DOHH2 (cell line): Measurements from ENCODE around the gene WNK1.

Source experiments
- H3F3A ChIP-seq: fragments of 200-600 bp; sonication (generic), shearing (Covaris generic); 2 replicates; pipeline ENCODE4 v1.6.0; 2016; ENCODE audit warnings: antibody characterized with exemption, mild to moderate bottlenecking; ENCODE audit not compliant: control insufficient read depth, insufficient read depth
- H3K27ac ChIP-seq: fragments of 200-600 bp; sonication (generic); 2 replicates; pipeline ENCODE4 v1.5.1; 2014; ENCODE audit warnings: low read depth, mild to moderate bottlenecking, low read length, moderate library complexity
- H3K27me3 ChIP-seq: fragments of 200-600 bp; sonication (generic); 2 replicates; pipeline ENCODE4 v1.6.1; 2014; ENCODE audit warnings: mild to moderate bottlenecking, low read length, mixed read lengths; ENCODE audit not compliant: control insufficient read depth
- H3K36me3 ChIP-seq: fragments of 200-600 bp; sonication (generic); 2 replicates; pipeline ENCODE4 v1.6.1; 2014; ENCODE audit warnings: mild to moderate bottlenecking, low read length, moderate library complexity, mixed read lengths; ENCODE audit not compliant: control insufficient read depth
- H3K4me1 ChIP-seq: fragments of 200-600 bp; sonication (generic); 2 replicates; pipeline ENCODE4 v1.6.1; 2014; ENCODE audit warnings: mild to moderate bottlenecking, low read length, mixed read lengths; ENCODE audit not compliant: control insufficient read depth
- H3K4me2 ChIP-seq: fragments of 200-600 bp; sonication (generic); 2 replicates; pipeline ENCODE4 v1.6.0; 2014; ENCODE audit warnings: mild to moderate bottlenecking, low read length, moderate library complexity
- H3K4me3 ChIP-seq: fragments of 200-600 bp; sonication (generic); 2 replicates; pipeline ENCODE4 v1.5.1; 2014; ENCODE audit warnings: mild to moderate bottlenecking, low read length, mixed read lengths
- H3K79me2 ChIP-seq: fragments of 200-600 bp; sonication (generic); 2 replicates; pipeline ENCODE4 v1.6.1; 2014; ENCODE audit warnings: mild to moderate bottlenecking, low read length, mixed read lengths; ENCODE audit not compliant: control insufficient read depth
- H3K9me2 ChIP-seq: fragments of 200-600 bp; sonication (generic); replicated peaks from 2 replicates; pipeline ENCODE4 v1.6.1; 2014; ENCODE audit warnings: mild to moderate bottlenecking, low read length, mixed read lengths; ENCODE audit not compliant: control insufficient read depth
- H3K9me3 ChIP-seq: fragments of 200-600 bp; sonication (generic); 2 replicates; pipeline ENCODE4 v1.6.1; 2014; ENCODE audit warnings: antibody characterized with exemption, low read length, mixed read lengths; ENCODE audit not compliant: control insufficient read depth, insufficient read depth
- H4K20me1 ChIP-seq: fragments of 200-600 bp; sonication (generic); 2 replicates; pipeline ENCODE4 v1.6.0; 2014; ENCODE audit warnings: low read depth, mild to moderate bottlenecking, antibody characterized with exemption, low read length, moderate library complexity; ENCODE audit not compliant: control insufficient read depth, insufficient read depth
- CTCF ChIP-seq: fragments of 200-600 bp; sonication (generic); IDR thresholded peaks from one replicate; pipeline ENCODE4 v1.5.1; 2014; ENCODE audit warnings: antibody characterized with exemption, mild to moderate bottlenecking, low read depth, low read length; ENCODE audit not compliant: poor library complexity, severe bottlenecking
- EZH2phosphoT487 ChIP-seq: fragments of 200-600 bp; sonication (generic); IDR thresholded peaks from 2 replicates; pipeline ENCODE4 v1.6.1; 2017; ENCODE audit warnings: borderline replicate concordance, mild to moderate bottlenecking, antibody characterized with exemption, low read length, moderate library complexity, mixed read lengths

WNK1 gene

DNA sequence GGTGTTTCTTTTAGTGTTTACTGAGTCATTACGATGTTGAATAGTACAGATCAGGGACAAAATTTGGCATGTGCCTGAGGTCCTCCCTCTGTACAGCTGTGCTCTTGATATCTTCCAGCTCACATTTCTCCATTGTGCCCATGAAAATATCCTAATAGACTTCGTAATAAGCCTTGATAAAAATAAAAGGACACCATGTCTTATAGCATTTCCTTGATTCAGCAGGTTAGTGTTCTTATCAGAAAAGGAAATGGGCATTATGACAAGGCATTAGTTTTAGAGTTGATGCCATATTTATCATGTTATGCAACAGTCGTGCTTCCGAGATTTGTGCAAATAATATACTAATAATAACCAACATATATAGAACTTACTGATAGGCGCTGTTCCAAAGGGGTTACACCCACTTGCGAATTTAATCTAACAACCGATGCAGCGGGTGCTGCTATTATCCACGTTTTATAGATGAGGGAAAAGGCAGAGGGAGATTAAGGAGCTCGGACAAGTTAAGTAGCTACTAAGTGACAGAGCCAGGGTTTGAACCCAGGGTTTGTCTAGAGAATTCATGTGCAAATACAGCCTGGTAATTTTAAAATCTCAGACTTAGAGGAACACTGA, 15.1 kb upstream of the WNK1 start:
- H3K4me2 ChIP-seq = no peak overlapping the region
- no peaks in the 10 kb centered on the region for H3K4me1 ChIP-seq
- H3K79me2 ChIP-seq = no peaks in the 10 kb centered on the region
- no peaks in the 10 kb centered on the region for H3K9me2 ChIP-seq
- H3K36me3 ChIP-seq = no peaks in the 10 kb centered on the region
- H3K9me3 ChIP-seq = no peaks in the 10 kb centered on the region
- H3K4me3 ChIP-seq = no peak overlapping the region
- no peaks in the 10 kb centered on the region for H3K27me3 ChIP-seq
- no peaks in the 10 kb centered on the region for H3F3A ChIP-seq
- no peak overlapping the region for H3K27ac ChIP-seq
- TF ChIP-seq EZH2phosphoT487 (no peak), CTCF (no peak)
- no peaks in the 10 kb centered on the region for H4K20me1 ChIP-seq

- H3K27ac ChIP-seq = no peak overlapping the region
- H4K20me1 ChIP-seq = no peaks in the 10 kb centered on the region
- no peaks in the 10 kb centered on the region for H3K27me3 ChIP-seq
- TF ChIP-seq EZH2phosphoT487 (no peak), CTCF (no peak)
- H3K4me1 ChIP-seq = no peaks in the 10 kb centered on the region
- H3F3A ChIP-seq = no peaks in the 10 kb centered on the region; the same call in 1 of the 2 replicates
- H3K4me2 ChIP-seq = no peak overlapping the region
- no peaks in the 10 kb centered on the region for H3K9me3 ChIP-seq
- no peaks in the 10 kb centered on the region for H3K36me3 ChIP-seq
- H3K79me2 ChIP-seq = no peaks in the 10 kb centered on the region
- H3K4me3 ChIP-seq = no peak overlapping the region
- no peaks in the 10 kb centered on the region for H3K9me2 ChIP-seq
Measured at GRCh38 chr12:738712-739111, 13.7 kb upstream of the WNK1 start.

DNA sequence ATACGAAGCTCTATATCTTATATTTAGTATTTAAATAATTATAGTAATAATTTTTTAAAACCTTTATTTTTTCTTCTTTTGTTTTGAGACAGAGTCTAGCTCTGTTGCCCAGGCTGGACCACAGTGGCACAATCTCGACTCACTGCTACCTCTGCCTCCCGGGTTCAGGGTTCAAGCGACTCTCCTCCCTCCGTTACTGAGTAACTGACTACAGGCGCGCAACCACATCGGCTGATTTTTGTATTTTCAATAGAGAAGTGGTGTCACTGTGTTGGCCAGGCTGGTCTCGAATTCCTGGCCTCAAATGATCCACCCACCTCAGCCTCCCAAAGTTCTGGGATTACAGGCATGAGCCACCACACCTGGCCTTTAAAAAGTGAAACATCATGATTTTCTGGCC, 13.0 kb upstream of the WNK1 start:
- Histone ChIP-seq H3K4me1 (peaks cover 3% of the 10 kb centered on the region; the same call in 1 of the 2 replicates), H3K4me2 (no peak overlapping the region), H3K27ac (no peak overlapping the region), H3K9me3 (no peaks in the 10 kb centered on the region), H4K20me1 (no peaks in the 10 kb centered on the region), H3K27me3 (no peaks in the 10 kb centered on the region), H3K36me3 (no peaks in the 10 kb centered on the region), H3F3A (no peaks in the 10 kb centered on the region; the same call in 1 of the 2 replicates), H3K79me2 (no peaks in the 10 kb centered on the region), H3K4me3 (no peak overlapping the region), H3K9me2 (no peaks in the 10 kb centered on the region)
- TF ChIP-seq CTCF = no peak
- TF ChIP-seq EZH2phosphoT487 = no peak
